Measurements from ENCODE around the gene PTPN14.

The PTPN14 gene

GRCh38 chr1:214475746-214476145, 75.7 kb downstream of the PTPN14 start:
- DNase-seq (ENCODE audit: low spot score) = no peak

- no peak for DNase-seq (ENCODE audit: low spot score)
Measured at GRCh38 chr1:214475331-214475730, 76.1 kb downstream of the PTPN14 start.

GRCh38 chr1:214474467-214474866, 76.9 kb downstream of the PTPN14 start:
- no peak for DNase-seq (ENCODE audit: low spot score)

GRCh38 chr1:214473862-214474261, 77.5 kb downstream of the PTPN14 start:
- DNase-seq (ENCODE audit: low spot score) = no peak

GRCh38 chr1:214473387-214473786, 78.0 kb downstream of the PTPN14 start:
- DNase-seq (ENCODE audit: low spot score) = no peak

GRCh38 chr1:214472364-214472763, 79.0 kb downstream of the PTPN14 start:
- no peak for DNase-seq (ENCODE audit: low spot score)

- no peak for DNase-seq (ENCODE audit: low spot score)
Measured at GRCh38 chr1:214471458-214471857, 79.9 kb downstream of the PTPN14 start.

GRCh38 chr1:214470132-214470531, 81.3 kb downstream of the PTPN14 start:
- no peak for DNase-seq (ENCODE audit: low spot score)

GRCh38 chr1:214469290-214469689, 82.1 kb downstream of the PTPN14 start:
- no peak for DNase-seq (ENCODE audit: low spot score)

- no peak for DNase-seq (ENCODE audit: low spot score)
Measured at GRCh38 chr1:214467078-214467585, 84.3 kb downstream of the PTPN14 start.

GRCh38 chr1:214466403-214467077, 84.9 kb downstream of the PTPN14 start:
- DNase-seq (ENCODE audit: low spot score) = no peak

- no peak for DNase-seq (ENCODE audit: low spot score)
Measured at GRCh38 chr1:214464445-214465287, 86.7 kb downstream of the PTPN14 start.

GRCh38 chr1:214463596-214463995, 87.8 kb downstream of the PTPN14 start:
- no peak for DNase-seq (ENCODE audit: low spot score)

- DNase-seq (ENCODE audit: low spot score) = no peak
Measured at GRCh38 chr1:214462882-214463281, 88.5 kb downstream of the PTPN14 start.

- no peak for DNase-seq (ENCODE audit: low spot score)
Measured at GRCh38 chr1:214461305-214461704, 90.1 kb downstream of the PTPN14 start.

GRCh38 chr1:214460304-214460916, 91.0 kb downstream of the PTPN14 start:
- no peak for DNase-seq (ENCODE audit: low spot score)

- no peak for DNase-seq (ENCODE audit: low spot score)
Measured at GRCh38 chr1:214459895-214460294, 91.5 kb downstream of the PTPN14 start.

GRCh38 chr1:214458541-214458940, 92.9 kb downstream of the PTPN14 start:
- DNase-seq (ENCODE audit: low spot score) = no peak

- no peak for DNase-seq (ENCODE audit: low spot score)
Measured at GRCh38 chr1:214455971-214456867, 95.2 kb downstream of the PTPN14 start.

GRCh38 chr1:214455479-214455878, 95.9 kb downstream of the PTPN14 start:
- no peak for DNase-seq (ENCODE audit: low spot score)

- no peak for DNase-seq (ENCODE audit: low spot score)
Measured at GRCh38 chr1:214454569-214455396, 96.6 kb downstream of the PTPN14 start.
